K562 (cell line): Measurements from ENCODE around the gene POLDIP3. TPM values are rescaled to one million over a fixed set of nuclear protein-coding genes. Genes with fewer than 3 reads are reported as not detected.

Source experiments
- ATAC-seq: fragments of 200-7000 bp; cut with Tn5 transposase; 3 replicates; pipeline ENCODE4 v1.9.1; 2020; ENCODE audit warnings: moderate library complexity
- BruUV-seq: library from RNA; stranded (reverse); fragments of 400-500 nt; replicated peaks from 2 replicates; lab custom pipeline; 2021; lab: Mats Ljungman, UMichigan
- CTCF ChIA-PET: fragments of 300-600 bp; formaldehyde crosslinking; extraction: SDS; loops from one replicate; lab custom pipeline; 2021; ENCODE audit warnings: low intra/inter-chr PET ratio; lab: Yijun Ruan, JAX
- POLR2A ChIA-PET: fragments of 300-600, 350-650 bp; sonication (Branson Sonifier 250); formaldehyde crosslinking; extraction: SDS; loops from one replicate; lab custom pipeline; 2021; ENCODE audit warnings: antibody characterized with exemption, inconsistent platforms; lab: Yijun Ruan, JAX
- DNase-seq, 4 experiments: peaks; one replicate each; pipeline versions ENCODE4 v3.0.0 to v3.0.0-alpha.2; 2011 to 2018; ENCODE audit warnings: low spot score in 3 of 4, mixed read lengths in 3 of 4; ENCODE audit errors: extremely low read depth in 1 of 4
- FAIRE-seq: peaks from 2 replicates; lab custom pipeline; 2011; peaks lifted over from hg19 to GRCh38; lab: Jason Lieb, UNC
- H2AFZ ChIP-seq: 2 replicates; pipeline ENCODE4 v1.6.0; 2011; ENCODE audit warnings: low read depth, low read length, control low read depth, inconsistent platforms
- H3K27ac ChIP-seq: fragments of 200-600 bp; 3 replicates; pipeline ENCODE4 v1.8.0; 2011; ENCODE audit warnings: low read depth, mild to moderate bottlenecking, control low read depth, inconsistent platforms, low read length, moderate library complexity, mixed read lengths; ENCODE audit errors: extremely low read depth
- H3K27me3 ChIP-seq, 2 experiments: fragments of 300-600 bp in 1 of 2; 2 replicates in 1 of 2; 3 replicates in 1 of 2; pipeline versions ENCODE4 v1.6.0 to v1.8.0; 2011; ENCODE audit warnings: inconsistent platforms in 2 of 2, low read length in 2 of 2, mild to moderate bottlenecking in 1 of 2, mixed read lengths in 1 of 2, moderate library complexity in 1 of 2; ENCODE audit not compliant: control insufficient read depth in 2 of 2, insufficient read depth in 2 of 2
- H3K36me3 ChIP-seq: fragments of 300-600 bp; 3 replicates; pipeline ENCODE4 v1.8.0; 2011; ENCODE audit warnings: mild to moderate bottlenecking, low read length, inconsistent platforms; ENCODE audit not compliant: control insufficient read depth, insufficient read depth
- H3K4me1 ChIP-seq, 2 experiments: fragments of 200-600 bp in 1 of 2; replicated peaks in 1 of 2; 2 replicates in 1 of 2; 3 replicates in 1 of 2; pipeline versions ENCODE4 v1.5.1 to v1.8.0; 2011; ENCODE audit warnings: inconsistent platforms in 2 of 2, low read length in 2 of 2, mild to moderate bottlenecking in 1 of 2, mixed read lengths in 1 of 2, moderate library complexity in 1 of 2; ENCODE audit not compliant: control insufficient read depth in 2 of 2, insufficient read depth in 2 of 2
- H3K4me2 ChIP-seq: 2 replicates; pipeline ENCODE4 v1.6.1; 2011; ENCODE audit warnings: low read length, control low read depth, inconsistent platforms, mixed read lengths; ENCODE audit not compliant: insufficient read depth
- H3K4me3 ChIP-seq: fragments of 200-600 bp; sonication (generic), shearing (Covaris generic); 2 replicates; pipeline ENCODE4 v1.5.1; 2016; ENCODE audit warnings: control low read depth, inconsistent platforms
- H3K79me2 ChIP-seq: fragments of 200-600 bp; 3 replicates; pipeline ENCODE4 v1.8.0; 2011; ENCODE audit warnings: low read length, inconsistent platforms; ENCODE audit not compliant: control insufficient read depth, insufficient read depth
- H3K9ac ChIP-seq, 2 experiments: 2 replicates each; pipeline versions ENCODE4 v1.6.0 to v1.6.1; 2011; ENCODE audit warnings: low read depth in 2 of 2, low read length in 2 of 2, control low read depth in 1 of 2, inconsistent platforms in 1 of 2, mild to moderate bottlenecking in 1 of 2, mixed read lengths in 1 of 2; ENCODE audit not compliant: insufficient read depth in 1 of 2
- H3K9me1 ChIP-seq: one replicate; pipeline ENCODE4 v1.6.0; 2011; ENCODE audit warnings: inconsistent platforms, mild to moderate bottlenecking, low read length, moderate library complexity; ENCODE audit not compliant: control insufficient read depth, insufficient read depth
- H3K9me3 ChIP-seq: replicated peaks from 2 replicates; pipeline ENCODE4 v1.5.1; 2011; ENCODE audit warnings: low read depth, low read length, inconsistent platforms; ENCODE audit not compliant: control insufficient read depth, insufficient read depth
- H4K20me1 ChIP-seq: replicated peaks from 2 replicates; pipeline ENCODE4 v1.6.1; 2011; ENCODE audit warnings: low read length, inconsistent platforms, mixed read lengths; ENCODE audit not compliant: control insufficient read depth, insufficient read depth
- BCOR ChIP-seq: fragments of 450-650 bp; IDR thresholded peaks from 2 replicates; pipeline ENCODE4 v1.6.1; 2016
- BRD9 ChIP-seq: fragments of 450-650 bp; IDR thresholded peaks from 2 replicates; pipeline ENCODE4 v1.6.1; 2018; ENCODE audit warnings: low read depth; ENCODE audit not compliant: partially characterized antibody
- CCAR2 ChIP-seq: fragments of 200-400 bp; formaldehyde crosslinking; IDR thresholded peaks from 2 replicates; pipeline ENCODE4 v1.6.1; 2017; ENCODE audit warnings: mild to moderate bottlenecking, low read depth, low read length
- ELK3 ChIP-seq: fragments of 450-650 bp; formaldehyde crosslinking; IDR thresholded peaks from 2 replicates; pipeline ENCODE4 v1.4.0; 2020; ENCODE audit warnings: mild to moderate bottlenecking
- SIN3A ChIP-seq, 2 experiments: fragments of 150-350 bp in 1 of 2; IDR thresholded peaks; 2 replicates each; pipeline ENCODE4 v1.6.1; 2011 to 2016; ENCODE audit warnings: borderline replicate concordance in 2 of 2, low read depth in 2 of 2, low read length in 2 of 2, mild to moderate bottlenecking in 2 of 2, moderate library complexity in 2 of 2; ENCODE audit not compliant: control insufficient read depth in 1 of 2
- ZFP91 ChIP-seq: sonication (generic); formaldehyde crosslinking; IDR thresholded peaks from 2 replicates; pipeline ENCODE4 v1.8.0; 2022; ENCODE audit warnings: mild to moderate bottlenecking, missing genetic modification reagents
- ZNF282 ChIP-seq: sonication (generic); formaldehyde crosslinking; IDR thresholded peaks from 2 replicates; pipeline ENCODE4 v1.8.1; 2023; ENCODE audit warnings: missing genetic modification reagents
- ZNF311 ChIP-seq: fragments of 250-450 bp; sonication (Bioruptor Pico); IDR thresholded peaks from 2 replicates; pipeline ENCODE4 v1.4.0; 2020; ENCODE audit warnings: mild to moderate bottlenecking, moderate library complexity
- ZNF316 ChIP-seq: fragments of 450-650 bp; IDR thresholded peaks from 2 replicates; pipeline ENCODE4 v1.6.1; 2016
- ZSCAN29 ChIP-seq: fragments of 450-650 bp; IDR thresholded peaks from 2 replicates; pipeline ENCODE4 v1.6.1; 2017
- WGBS: fragments of 100-300 bp; shearing (Covaris generic); methylation state at CpG from one replicate; pipeline ENCODE4 v1.1.6; 2016; ENCODE audit warnings: low coverage, mixed read lengths; ENCODE audit not compliant: insufficient coverage; ENCODE audit errors: missing lambda C conversion rate; 5-methylcytosine and 5-hydroxymethylcytosine counted together
- in situ Hi-C: fragments of 300-500 bp; cut with MboI; formaldehyde crosslinking; loops from 4 replicates; pipeline ENCODE4 v1.15.0; 2018; ENCODE audit warnings: inconsistent platforms, mixed read lengths
- intact Hi-C: fragments of 100-400 bp; cut with micrococcal nuclease; formaldehyde crosslinking; loops from 2 replicates; pipeline ENCODE4 v1.14.2; 2022
- polyA plus RNA-seq, 8 experiments: library from polyadenylated mRNA; depleted of rRNA in 4 of 8; stranded (reverse) in 5 of 8; unstranded in 3 of 8; fragments of >200 nt; fragmentation: Nextera tagmentation in 2 of 8; fragmentation: Illumina TruSeq in 1 of 8; extraction: Ambion mirVana in 2 of 8; extraction: Trizol in 1 of 8; gene quantifications; 2 replicates each; pipeline versions ENCODE4 v1.2.1 to v1.2.3, GENCODE V29; 2011 to 2014; ENCODE audit warnings: inconsistent platforms in 1 of 8, missing spikeins in 1 of 8
- total RNA-seq, 7 experiments: library from RNA; depleted of rRNA in 6 of 7; stranded (reverse); fragments of >200 nt in 6 of 7; fragmentation: Illumina TruSeq in 2 of 7; extraction: Trizol in 2 of 7; gene quantifications; 2 replicates each; pipeline versions ENCODE4 v1.2.1 to v1.2.3, GENCODE V29; 2011 to 2021; ENCODE audit warnings: low replicate concordance in 1 of 7

The POLDIP3 gene
- total and polyA plus RNA-seq, 9 of the 15 experiments (the other 6 are each of a cell fraction or from before 2014, with no cell fraction given): 14.3 to 53.0 (median 26.3) TPM

- intact Hi-C loops: no loop called here
- ChIA-PET POLR2A (interaction anchor here (0.6 to 1.7 kb wide), 7 partner anchors 9 to 446 kb away, joined by 3 to 13 read pairs (median 3); no protein-coding TSS in a partner anchor), CTCF (no interaction called here)
- Histone ChIP-seq H3K9me3 (no peaks in the 10 kb centered on the region), H3K79me2 (peaks cover 16% of the 10 kb centered on the region), H3K4me2 (no peak overlapping the region), H3K27me3 (no peaks in the 10 kb centered on the region), H3K27ac (no peak overlapping the region), H3K36me3 (peaks cover 28% of the 10 kb centered on the region; the same call in 2 of the 3 replicates), H3K9ac (peak overlapping the region in 1 of 2 experiments; percentile 17; a peak in 1 of 4 replicates), H4K20me1 (no peaks in the 10 kb centered on the region), H3K4me1 (peaks cover under 1 to 9% of the 10 kb centered on the region in 2 experiments; a peak in 4 of 5 replicates), H3K9me1 (no peaks in the 10 kb centered on the region), H3K4me3 (no peak overlapping the region), H2AFZ (no peak overlapping the region)
- 81% methylated on average over 9 of the region's 12 CpGs for WGBS
- no peak for TF ChIP-seq ZSCAN29
- in situ Hi-C loops: no loop called here
- no peak for FAIRE-seq
- no peak for DNase-seq
- ATAC-seq: no peak
- no TSS peak for BruUV-seq
These were observed 22.9 kb upstream of the POLDIP3 start for GRCh38 chr22:42637555-42637954.

- CTCF ChIA-PET: no interaction called here
- intact Hi-C loops (no loop called here), in situ Hi-C loops (no loop called here)
- Histone ChIP-seq H3K4me2 (no peak overlapping the region), H3K36me3 (peaks cover 36% of the 10 kb centered on the region; the same call in 2 of the 3 replicates), H3K4me1 (peaks cover 0 to 4% of the 10 kb centered on the region in 2 experiments; a peak in 3 of 5 replicates), H3K9me1 (no peaks in the 10 kb centered on the region), H3K27me3 (no peaks in the 10 kb centered on the region), H3K9me3 (no peaks in the 10 kb centered on the region), H3K27ac (no peak overlapping the region), H2AFZ (no peak overlapping the region), H3K79me2 (peaks cover 6% of the 10 kb centered on the region; the same call in 1 of the 3 replicates), H3K4me3 (no peak overlapping the region), H3K9ac (no peak overlapping the region), H4K20me1 (no peaks in the 10 kb centered on the region)
- TF ChIP-seq SIN3A (IDR thresholded peaks at IDR 0.05; ENCODE audit: borderline replicate concordance in 2 of 2, control insufficient read depth in 1 of 2, low read depth in 2 of 2, low read length in 2 of 2): no peak
- TF ChIP-seq BRD9: no peak
- TF ChIP-seq ELK3 (CRISPR knock-in tag): no peak
- TF ChIP-seq ZFP91 (CRISPR knock-in tag): no peak
- no peak for TF ChIP-seq ZNF316
- no peak for TF ChIP-seq CCAR2
- no peak for TF ChIP-seq ZNF311 (CRISPR knock-in tag)
- peak; percentile 23; the same call in 1 of the 2 replicates for TF ChIP-seq BCOR
- TF ChIP-seq ZNF282 (CRISPR knock-in tag): no peak
- no peak for ATAC-seq
- DNase-seq: no peak
- POLR2A ChIA-PET: interaction anchor here (0.8 to 1.7 kb wide), 5 partner anchors 8 to 22 kb away, joined by 3 to 13 read pairs (median 3); partner anchors contain the start of gene POLDIP3
- no peak for FAIRE-seq
- WGBS: 98% methylated on average over 8 of the region's 17 CpGs
- no TSS peak for BruUV-seq
These were observed 21.8 kb upstream of the POLDIP3 start for GRCh38 chr22:42636506-42636905.
